ENCODE data around the gene CDKN2D. TPM values are rescaled to one million over a fixed set of nuclear protein-coding genes. Genes with fewer than 3 reads are reported as not detected.

The CDKN2D gene
- total RNA-seq, 2 donors from 2014 or later: 3.7 to 8.2 TPM

- H3K4me1 ChIP-seq (replicated peaks): no peaks in the 10 kb centered on the region
- peak overlapping the region; percentile 7 to 29 for H3K27ac ChIP-seq
- no peak overlapping the region for H3K4me3 ChIP-seq
- 56% methylated on average over 29 of the region's 30 CpGs for WGBS
- peaks cover 16 to 17% of the 10 kb centered on the region in 2 donors for H3K36me3 ChIP-seq
- H3K9me3 ChIP-seq: no peaks in the 10 kb centered on the region
- no peak for DNase-seq (ENCODE audit: low spot score)
- no peaks in the 10 kb centered on the region for H3K27me3 ChIP-seq (replicated peaks; ENCODE audit: insufficient read depth)
- intact Hi-C loops (cut with DNase I): no loop called here
- TF ChIP-seq POLR2A (IDR thresholded peaks at IDR 0.05): no peak
- peak in 1 of 4 experiments; percentile 27 for TF ChIP-seq CTCF (IDR thresholded peaks at IDR 0.05)
Observed at GRCh38 chr19:10554760-10555609, 13.8 kb downstream of the CDKN2D start.

- Histone ChIP-seq H3K27me3 (replicated peaks; ENCODE audit: insufficient read depth) (no peaks in the 10 kb centered on the region), H3K27ac (peak overlapping the region in 1 of 2 donors; percentile 29), H3K4me1 (replicated peaks) (no peaks in the 10 kb centered on the region), H3K36me3 (peaks cover 9 to 16% of the 10 kb centered on the region in 2 donors), H3K4me3 (no peak overlapping the region), H3K9me3 (no peaks in the 10 kb centered on the region)
- TF ChIP-seq POLR2A (IDR thresholded peaks at IDR 0.05): no peak
- peak; percentile 20 for TF ChIP-seq POLR2AphosphoS5 (IDR thresholded peaks at IDR 0.05)
- TF ChIP-seq CTCF (IDR thresholded peaks at IDR 0.05): no peak
- 22% methylated on average over 5 of the region's 12 CpGs for WGBS
- intact Hi-C loops (cut with DNase I): no loop called here
- no peak for DNase-seq (ENCODE audit: low spot score)
Observed at GRCh38 chr19:10553943-10554381, 14.8 kb downstream of the CDKN2D start.

GRCh38 chr19:10553087-10553667, 15.6 kb downstream of the CDKN2D start:
- no peak for TF ChIP-seq CTCF (IDR thresholded peaks at IDR 0.05)
- no peak for TF ChIP-seq POLR2AphosphoS5 (IDR thresholded peaks at IDR 0.05)
- TF ChIP-seq POLR2A (IDR thresholded peaks at IDR 0.05): no peak
- DNase-seq (ENCODE audit: low spot score): no peak
- no peak overlapping the region for H3K27ac ChIP-seq
- peaks cover 9 to 16% of the 10 kb centered on the region in 2 donors for H3K36me3 ChIP-seq
- H3K27me3 ChIP-seq (replicated peaks; ENCODE audit: insufficient read depth): no peaks in the 10 kb centered on the region
- intact Hi-C loops (cut with DNase I): no loop called here
- H3K9me3 ChIP-seq: no peaks in the 10 kb centered on the region
- 74% methylated on average over 13 of the region's 13 CpGs for WGBS
- H3K4me1 ChIP-seq (replicated peaks): no peaks in the 10 kb centered on the region
- H3K4me3 ChIP-seq: no peak overlapping the region

GRCh38 chr19:10552510-10553053, 16.2 kb downstream of the CDKN2D start:
- intact Hi-C loops (cut with DNase I): no loop called here
- Histone ChIP-seq H3K4me3 (no peak overlapping the region), H3K36me3 (peaks cover 10 to 14% of the 10 kb centered on the region in 2 donors), H3K27ac (no peak overlapping the region), H3K27me3 (replicated peaks; ENCODE audit: insufficient read depth) (no peaks in the 10 kb centered on the region), H3K9me3 (no peaks in the 10 kb centered on the region), H3K4me1 (replicated peaks) (no peaks in the 10 kb centered on the region)
- DNase-seq (ENCODE audit: low spot score): no peak
- TF ChIP-seq POLR2AphosphoS5 (IDR thresholded peaks at IDR 0.05) (no peak), CTCF (IDR thresholded peaks at IDR 0.05) (no peak), POLR2A (IDR thresholded peaks at IDR 0.05) (no peak)
- 79% methylated on average over 12 of the region's 12 CpGs for WGBS

Data from prostate gland (tissue), 2 donors.